BLaER1 treated with 17β-estradiol and CSF1 and Interleukin-3, amounts not matched to agents 10 nM and 100 nM (cell line): ENCODE results near the gene NPFFR1.
A peak's percentile ranks its signal among the peaks of the same experiment; 100 is the strongest.

Experiments
- H3K27ac ChIP-seq, 11 experiments: shearing (Covaris generic); formaldehyde crosslinking; 2 replicates each; pipeline ENCODE4 v1.8.1; 2022
- H3K27me3 ChIP-seq, 11 experiments: shearing (Covaris generic); formaldehyde crosslinking; 2 replicates each; pipeline ENCODE4 v1.8.1; 2022
- H3K36me3 ChIP-seq, 11 experiments: shearing (Covaris generic); formaldehyde crosslinking; 2 replicates each; pipeline ENCODE4 v1.8.1; 2022
- H3K4me1 ChIP-seq, 10 experiments: shearing (Covaris generic); formaldehyde crosslinking; 2 replicates each; pipeline ENCODE4 v1.8.1; 2022
- H3K4me2 ChIP-seq, 11 experiments: shearing (Covaris generic); formaldehyde crosslinking; 2 replicates each; pipeline ENCODE4 v1.8.1; 2022
- H3K4me3 ChIP-seq, 10 experiments: shearing (Covaris generic); formaldehyde crosslinking; 2 replicates each; pipeline ENCODE4 v1.8.1; 2022
- H3K9ac ChIP-seq, 11 experiments: shearing (Covaris generic); formaldehyde crosslinking; 2 replicates each; pipeline ENCODE4 v1.8.1; 2022
- H3K9me3 ChIP-seq, 11 experiments: shearing (Covaris generic); formaldehyde crosslinking; replicated peaks in 1 of 11; 2 replicates each; pipeline ENCODE4 v1.8.1; 2022
- H4K20me1 ChIP-seq, 11 experiments: shearing (Covaris generic); formaldehyde crosslinking; 2 replicates each; pipeline ENCODE4 v1.8.1; 2022
- Cebpa-rat ChIP-seq, 11 experiments: shearing (Covaris generic); IDR thresholded peaks; 2 replicates each; pipeline ENCODE4 v1.8.1; 2022

Gene NPFFR1

DNA sequence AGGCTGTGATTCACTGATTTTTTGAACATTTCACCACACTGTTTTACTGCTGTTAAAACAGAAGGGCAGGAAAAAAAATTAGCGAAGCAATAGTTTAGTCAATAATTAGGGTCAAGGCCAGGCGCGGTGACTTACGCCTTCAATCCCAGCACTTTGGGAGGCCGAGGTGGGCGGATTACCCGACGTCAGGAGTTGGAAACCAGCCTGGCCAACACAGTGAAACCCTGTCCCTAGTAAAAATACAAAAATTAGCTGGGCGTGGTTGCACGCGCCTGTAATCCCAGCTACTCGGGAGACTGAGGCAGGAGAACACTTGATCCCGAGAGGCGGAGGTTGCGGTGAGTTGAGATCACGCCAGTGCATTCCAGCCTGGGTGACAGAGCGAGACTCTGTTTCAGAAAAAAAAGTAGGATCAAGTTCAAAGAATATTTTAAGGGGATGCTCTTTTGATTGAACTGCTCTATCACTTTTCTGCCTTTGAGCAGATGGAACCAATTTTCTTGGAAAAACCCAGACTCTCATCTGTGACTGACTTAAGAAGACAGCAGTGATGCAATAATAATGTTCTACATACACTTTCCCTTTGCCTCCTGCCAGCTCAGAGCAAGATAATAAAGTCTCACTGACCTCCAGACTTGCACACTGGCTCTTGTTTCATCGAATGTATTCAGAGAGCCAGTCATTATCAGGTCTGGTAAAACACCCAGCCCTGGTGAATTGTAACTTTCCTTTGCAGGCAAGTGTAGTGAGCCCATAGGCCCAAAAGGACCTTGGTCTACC, 48.9 kb downstream of the NPFFR1 start:
- no peak overlapping the region for H3K9ac ChIP-seq
- peaks cover 0 to 32% (median 27%) of the 10 kb centered on the region in 11 experiments; a peak in 19 of 22 replicates for H4K20me1 ChIP-seq
- peaks cover 16 to 29% (median 27%) of the 10 kb centered on the region in 11 experiments for H3K9me3 ChIP-seq
- H3K27me3 ChIP-seq = no peaks in the 10 kb centered on the region
- H3K4me3 ChIP-seq = no peak overlapping the region
- no peak overlapping the region for H3K27ac ChIP-seq
- H3K4me2 ChIP-seq = peak overlapping the region in 2 of 11 experiments; percentile 8 to 15; a peak in 2 of 22 replicates
- TF ChIP-seq Cebpa-rat (IDR thresholded peaks at IDR 0.05) = peak in 1 of 11 experiments; percentile 41; a peak in 1 of 22 replicates
- peaks cover 8 to 32% (median 23%) of the 10 kb centered on the region in 10 experiments; a peak in 19 of 20 replicates for H3K4me1 ChIP-seq
- peaks cover 3 to 11% (median 10%) of the 10 kb centered on the region in 11 experiments; a peak in 19 of 22 replicates for H3K36me3 ChIP-seq

DNA sequence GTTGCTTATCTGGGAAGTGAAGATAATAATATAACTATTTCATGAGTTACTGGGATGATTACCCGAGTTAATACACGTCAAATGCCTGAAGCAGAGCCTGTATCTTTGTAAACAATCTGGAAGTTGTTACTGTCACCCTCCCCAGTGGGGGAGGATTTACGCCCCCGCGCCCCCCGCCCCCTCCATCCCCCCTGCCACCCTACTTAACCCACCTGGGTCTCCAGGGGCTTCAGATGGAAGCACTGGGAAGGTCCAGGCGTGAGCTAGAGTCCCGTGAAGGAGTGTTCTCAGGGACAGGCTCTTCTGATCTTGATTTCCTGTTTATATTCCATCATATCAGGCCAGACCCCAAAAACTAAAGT, 49.9 kb downstream of the NPFFR1 start:
- peak overlapping the region; percentile 76 to 95 (median 90) for H3K4me3 ChIP-seq

DNA sequence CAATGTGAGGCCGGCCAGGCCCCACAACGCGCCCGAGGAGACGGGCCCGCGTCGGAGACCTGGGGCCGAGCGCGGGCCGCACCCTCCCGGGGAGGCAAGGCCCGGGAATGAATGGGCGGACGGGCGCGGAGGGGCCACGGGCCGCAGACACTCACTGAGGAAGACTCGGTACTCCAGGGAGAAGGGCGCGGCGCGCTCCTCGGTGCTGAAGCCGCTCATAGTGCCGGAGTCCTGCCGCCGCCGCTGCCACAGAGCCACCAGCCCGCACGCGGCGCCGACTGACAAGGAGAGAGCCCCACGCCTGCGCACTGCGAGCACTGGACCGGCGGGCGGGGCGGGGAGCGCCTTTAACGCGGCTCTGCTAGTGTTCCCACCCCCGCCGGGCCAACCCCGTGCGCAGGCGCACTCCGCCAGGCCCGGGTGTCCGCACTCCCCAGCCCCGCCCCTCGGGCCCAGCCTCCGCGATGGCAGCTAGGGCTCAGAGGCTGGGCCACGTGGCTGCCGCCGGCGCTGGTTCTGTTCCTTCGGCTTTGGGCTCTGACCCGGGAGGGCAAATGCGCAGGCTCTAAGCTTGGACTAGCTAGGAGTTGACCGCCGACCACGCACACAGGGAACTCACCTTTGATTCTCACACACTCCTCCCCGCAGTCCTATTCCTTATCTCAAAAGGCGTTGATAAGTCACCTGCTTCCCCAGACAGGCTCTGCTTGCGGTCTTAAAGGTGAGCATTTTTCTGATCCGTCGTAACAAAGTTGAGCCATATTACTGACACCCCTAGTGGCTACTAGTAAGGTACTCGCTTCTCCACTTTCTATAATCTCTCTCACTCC, 50.5 kb downstream of the NPFFR1 start, which contains the start of gene PPA1:
PPA1 (minus strand) TSS at position 321 of the 830 bp plus-strand sequence; CDS start at position 219, 102 bp downstream.
- no peaks in the 10 kb centered on the region for H3K27me3 ChIP-seq
- TF ChIP-seq Cebpa-rat (IDR thresholded peaks at IDR 0.05) = no peak
- peak within 1 kb of the TSS; percentile 76 to 95 (median 90) for H3K4me3 ChIP-seq
- peaks cover under 1 to 14% (median 12%) of the 10 kb centered on the region in 11 experiments; a peak in 18 of 22 replicates for H3K9me3 ChIP-seq
- H3K9ac ChIP-seq = peak within 1 kb of the TSS; percentile 78 to 96 (median 88)
- peaks cover 9 to 27% (median 25%) of the 10 kb centered on the region in 11 experiments; a peak in 20 of 22 replicates for H3K36me3 ChIP-seq
- peak within 1 kb of the TSS; percentile 85 to 97 (median 94) for H3K4me2 ChIP-seq
- H3K4me1 ChIP-seq = peaks cover 8 to 35% (median 23%) of the 10 kb centered on the region in 10 experiments; a peak in 19 of 20 replicates
- peak within 1 kb of the TSS in 10 of 11 experiments; percentile 55 to 93 (median 86); a peak in 21 of 22 replicates for H3K27ac ChIP-seq
- H4K20me1 ChIP-seq = peaks cover 0 to 47% (median 39%) of the 10 kb centered on the region in 11 experiments; a peak in 19 of 22 replicates

More for the DNA sequence above, 49.9 kb downstream of the NPFFR1 start:
- Histone ChIP-seq H3K4me2 (peak overlapping the region; percentile 84 to 97 (median 94)), H3K9ac (peak overlapping the region; percentile 56 to 96 (median 88); a peak in 20 of 22 replicates), H3K27ac (peak overlapping the region in 9 of 11 experiments; percentile 62 to 93 (median 87); a peak in 17 of 22 replicates), H4K20me1 (peaks cover 0 to 41% (median 33%) of the 10 kb centered on the region in 11 experiments; a peak in 19 of 22 replicates), H3K9me3 (peaks cover 6 to 20% (median 17%) of the 10 kb centered on the region in 11 experiments), H3K27me3 (no peaks in the 10 kb centered on the region), H3K4me1 (peaks cover 8 to 35% (median 23%) of the 10 kb centered on the region in 10 experiments; a peak in 19 of 20 replicates), H3K36me3 (peaks cover 9 to 21% (median 19%) of the 10 kb centered on the region in 11 experiments; a peak in 20 of 22 replicates)
- no peak for TF ChIP-seq Cebpa-rat (IDR thresholded peaks at IDR 0.05)

DNA sequence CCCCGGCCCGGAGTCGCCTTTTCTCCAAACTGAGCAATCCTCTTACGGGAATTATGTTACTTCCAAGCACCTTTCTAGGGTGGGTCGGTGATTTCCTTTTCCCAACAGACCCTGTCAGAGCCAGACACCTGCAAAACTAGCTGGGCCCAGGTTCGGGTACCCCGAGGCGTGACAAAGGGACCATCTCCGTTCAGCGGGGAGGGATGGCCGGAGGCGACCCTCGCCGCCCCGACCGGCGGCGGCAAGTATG, 51.0 kb downstream of the NPFFR1 start:
- no peaks in the 10 kb centered on the region for H3K27me3 ChIP-seq
- no peak for TF ChIP-seq Cebpa-rat (IDR thresholded peaks at IDR 0.05)
- peaks cover 0 to 9% (median 7%) of the 10 kb centered on the region in 11 experiments; a peak in 10 of 22 replicates for H3K9me3 ChIP-seq
- H3K4me2 ChIP-seq = peak overlapping the region; percentile 85 to 97 (median 94)
- peak overlapping the region; percentile 78 to 96 (median 88) for H3K9ac ChIP-seq
- H3K4me3 ChIP-seq = peak overlapping the region; percentile 76 to 95 (median 90)
- H3K36me3 ChIP-seq = peaks cover 9 to 32% (median 30%) of the 10 kb centered on the region in 11 experiments; a peak in 20 of 22 replicates
- peaks cover 8 to 35% (median 23%) of the 10 kb centered on the region in 10 experiments; a peak in 19 of 20 replicates for H3K4me1 ChIP-seq
- H4K20me1 ChIP-seq = peaks cover 0 to 53% (median 44%) of the 10 kb centered on the region in 11 experiments; a peak in 19 of 22 replicates
- peak overlapping the region in 10 of 11 experiments; percentile 55 to 93 (median 86); a peak in 21 of 22 replicates for H3K27ac ChIP-seq

DNA sequence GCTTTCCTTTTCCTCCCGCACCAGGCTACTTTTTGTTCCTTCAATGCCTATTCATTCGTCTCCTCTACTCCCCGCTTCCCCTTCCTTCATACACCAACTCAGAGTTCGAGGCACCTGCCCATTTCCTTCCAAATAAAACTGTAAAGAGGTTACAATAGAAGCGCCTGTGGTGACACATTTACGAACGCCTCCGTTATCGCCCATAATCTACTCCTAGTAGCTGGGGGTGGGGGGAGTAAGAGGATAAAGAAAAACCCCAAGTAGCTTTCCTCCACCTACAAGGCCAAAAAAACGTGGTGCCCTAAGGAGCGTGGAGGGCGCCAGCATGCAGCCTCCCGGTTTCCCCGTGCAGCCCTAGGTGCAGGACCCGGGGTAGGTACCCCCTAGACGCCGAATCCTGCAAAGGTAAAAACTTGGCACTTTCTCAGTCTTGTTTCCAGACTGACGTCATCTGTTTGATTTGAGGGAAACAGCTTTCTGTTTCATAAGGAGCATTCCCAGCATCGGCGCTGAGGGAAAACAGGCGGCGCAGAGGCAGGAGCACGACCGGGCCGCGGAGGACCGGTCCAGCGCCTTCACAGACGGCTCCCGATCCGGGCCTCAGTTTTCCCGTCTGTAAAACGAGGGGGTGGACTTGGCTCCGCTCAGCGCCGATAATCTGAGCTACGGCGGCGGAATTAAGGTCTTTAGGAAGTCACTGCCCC, 51.5 kb downstream of the NPFFR1 start:
- no peak for TF ChIP-seq Cebpa-rat (IDR thresholded peaks at IDR 0.05)
- peaks cover 8 to 35% (median 23%) of the 10 kb centered on the region in 10 experiments; a peak in 19 of 20 replicates for H3K4me1 ChIP-seq
- peak overlapping the region; percentile 76 to 95 (median 90) for H3K4me3 ChIP-seq
- peak overlapping the region; percentile 78 to 96 (median 88) for H3K9ac ChIP-seq
- peaks cover 9 to 37% (median 35%) of the 10 kb centered on the region in 11 experiments; a peak in 20 of 22 replicates for H3K36me3 ChIP-seq
- peaks cover 0 to 57% (median 49%) of the 10 kb centered on the region in 11 experiments; a peak in 19 of 22 replicates for H4K20me1 ChIP-seq
- H3K9me3 ChIP-seq = peaks cover 0 to 4% (median 3%) of the 10 kb centered on the region in 11 experiments; a peak in 5 of 22 replicates
- no peaks in the 10 kb centered on the region for H3K27me3 ChIP-seq
- peak overlapping the region; percentile 85 to 97 (median 94) for H3K4me2 ChIP-seq
- peak overlapping the region in 10 of 11 experiments; percentile 55 to 93 (median 86); a peak in 21 of 22 replicates for H3K27ac ChIP-seq

DNA sequence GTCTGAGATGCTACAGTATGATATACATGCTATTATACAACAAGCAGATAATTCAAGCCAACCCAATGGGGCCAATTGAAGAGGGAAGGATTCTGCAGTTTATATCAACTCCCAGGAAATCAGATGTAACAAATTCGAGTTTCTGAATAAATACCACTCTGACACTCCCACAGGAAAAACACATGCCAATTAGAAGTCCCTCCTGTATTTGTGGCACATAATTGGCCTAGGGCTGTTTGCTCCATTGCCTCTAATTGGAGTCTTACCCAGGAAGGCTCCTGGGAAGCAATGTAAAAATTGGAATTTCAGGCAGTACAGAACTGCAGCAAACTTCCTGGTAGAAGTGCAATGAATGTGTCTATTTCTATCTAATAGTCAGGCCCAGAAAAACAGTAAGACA, 55.3 kb downstream of the NPFFR1 start:
- H3K27ac ChIP-seq = no peak overlapping the region
- H4K20me1 ChIP-seq = peaks cover 0 to 96% (median 87%) of the 10 kb centered on the region in 11 experiments; a peak in 20 of 22 replicates
- H3K27me3 ChIP-seq = no peaks in the 10 kb centered on the region
- H3K9ac ChIP-seq = no peak overlapping the region
- no peak overlapping the region for H3K4me3 ChIP-seq
- H3K9me3 ChIP-seq = no peaks in the 10 kb centered on the region
- no peak for TF ChIP-seq Cebpa-rat (IDR thresholded peaks at IDR 0.05)
- H3K4me1 ChIP-seq = peaks cover 8 to 37% (median 24%) of the 10 kb centered on the region in 10 experiments; a peak in 19 of 20 replicates
- H3K36me3 ChIP-seq = peaks cover 9 to 67% (median 55%) of the 10 kb centered on the region in 11 experiments
- H3K4me2 ChIP-seq = no peak overlapping the region

DNA sequence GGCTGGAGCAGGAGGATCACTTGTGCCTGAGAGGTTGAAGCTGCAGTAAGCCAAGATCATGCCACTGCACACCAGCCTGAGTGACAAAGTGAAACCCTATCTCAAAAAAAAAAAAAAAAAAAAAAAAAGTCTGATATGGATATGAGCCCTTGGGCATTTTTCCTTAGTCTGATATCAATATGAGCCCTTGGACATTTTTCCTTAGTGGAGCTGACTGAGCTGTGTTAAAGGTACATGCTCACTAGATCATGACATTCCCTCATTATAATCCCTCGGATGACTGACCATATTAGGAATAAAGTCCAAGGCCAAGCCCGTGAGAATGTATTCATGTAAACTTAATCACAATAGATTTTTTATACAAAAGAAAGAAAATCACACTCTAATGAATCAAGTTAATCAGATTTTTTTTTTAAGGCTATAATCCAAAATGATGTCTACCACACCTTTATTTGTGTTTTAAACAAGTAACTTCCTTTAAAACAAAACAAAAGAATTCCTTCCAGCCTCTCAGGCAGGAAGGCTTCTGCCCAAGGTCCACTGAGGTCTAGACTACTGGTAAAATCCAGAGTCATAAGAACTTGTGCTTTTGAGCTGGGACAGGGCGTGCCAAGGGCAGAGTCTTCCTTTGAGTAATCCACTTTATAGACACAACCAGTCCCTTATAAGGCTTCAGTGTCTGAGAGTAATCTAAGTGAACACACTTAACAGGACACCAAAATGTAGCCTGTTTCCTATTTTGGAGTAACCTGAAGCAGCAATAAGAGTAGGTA, 56.1 kb downstream of the NPFFR1 start:
- no peak overlapping the region for H3K27ac ChIP-seq
- peaks cover 6 to 100% (median 95%) of the 10 kb centered on the region in 11 experiments; a peak in 20 of 22 replicates for H4K20me1 ChIP-seq
- H3K27me3 ChIP-seq = no peaks in the 10 kb centered on the region
- no peak overlapping the region for H3K4me2 ChIP-seq
- H3K9me3 ChIP-seq = no peaks in the 10 kb centered on the region
- peaks cover 9 to 74% (median 62%) of the 10 kb centered on the region in 11 experiments for H3K36me3 ChIP-seq
- no peak for TF ChIP-seq Cebpa-rat (IDR thresholded peaks at IDR 0.05)
- peaks cover 8 to 37% (median 25%) of the 10 kb centered on the region in 10 experiments; a peak in 19 of 20 replicates for H3K4me1 ChIP-seq
- H3K9ac ChIP-seq = no peak overlapping the region
- H3K4me3 ChIP-seq = no peak overlapping the region
